ENCODE data around the gene WDR53.
"Not testable (repeated sequence)": the region's sequence is repeated elsewhere in the genome, so short reads cannot be mapped to it uniquely, and the experiment has no call there.

The WDR53 gene

GRCh38 chr3:196568246-196569002, at the start of gene WDR53, which contains the start of gene FBXO45:
TSS of gene WDR53 (minus strand) at chr3:196568554. CDS start at chr3:196561475, 7,079 bp downstream.
TSS of gene FBXO45 (plus strand) at chr3:196568660. CDS start at chr3:196568985, 325 bp downstream.
- DNase-seq (ENCODE audit: low spot score) (peak; percentile 86), FAIRE-seq (peak; percentile 25)

GRCh38 chr3:196617256-196617655, 48.9 kb upstream of the WDR53 start:
- DNase-seq (ENCODE audit: low spot score): no peak

GRCh38 chr3:196615234-196615633, 46.9 kb upstream of the WDR53 start:
- DNase-seq (ENCODE audit: low spot score); FAIRE-seq: not testable (repeated sequence)

More at GRCh38 chr3:196617256-196617655, 48.9 kb upstream of the WDR53 start:
- no peak for FAIRE-seq

- FAIRE-seq: no peak
- no peak for DNase-seq (ENCODE audit: low spot score)
These were observed 43.6 kb upstream of the WDR53 start for GRCh38 chr3:196611761-196612483.

- FAIRE-seq (no peak), DNase-seq (ENCODE audit: low spot score) (no peak)
These were observed 41.6 kb upstream of the WDR53 start for GRCh38 chr3:196609805-196610515.

- no peak for FAIRE-seq
These were observed 41.0 kb upstream of the WDR53 start for GRCh38 chr3:196609343-196609775.

GRCh38 chr3:196608693-196609092, 40.3 kb upstream of the WDR53 start:
- FAIRE-seq (no peak), DNase-seq (ENCODE audit: low spot score) (no peak)

More at GRCh38 chr3:196609343-196609775, 41.0 kb upstream of the WDR53 start:
- peak; percentile 56 for DNase-seq (ENCODE audit: low spot score)

GRCh38 chr3:196604548-196604947, 36.2 kb upstream of the WDR53 start:
- no peak for FAIRE-seq
- DNase-seq (ENCODE audit: low spot score): no peak

GRCh38 chr3:196603683-196604082, 35.3 kb upstream of the WDR53 start:
- no peak for FAIRE-seq

GRCh38 chr3:196602673-196603072, 34.3 kb upstream of the WDR53 start:
- FAIRE-seq: no peak
- DNase-seq (ENCODE audit: low spot score): no peak

More at GRCh38 chr3:196603683-196604082, 35.3 kb upstream of the WDR53 start:
- DNase-seq (ENCODE audit: low spot score): no peak

GRCh38 chr3:196600359-196600758, 32.0 kb upstream of the WDR53 start:
- DNase-seq (ENCODE audit: low spot score) (no peak), FAIRE-seq (no peak)

GRCh38 chr3:196599734-196600128, 31.4 kb upstream of the WDR53 start:
- no peak for DNase-seq (ENCODE audit: low spot score)
- no peak for FAIRE-seq

- DNase-seq (ENCODE audit: low spot score); FAIRE-seq: not testable (repeated sequence)
These were observed 29.8 kb upstream of the WDR53 start for GRCh38 chr3:196597971-196598733.

GRCh38 chr3:196596355-196596754, 28.0 kb upstream of the WDR53 start:
- DNase-seq (ENCODE audit: low spot score) (no peak), FAIRE-seq (no peak)

- no peak for FAIRE-seq
- DNase-seq (ENCODE audit: low spot score): no peak
These were observed 21.9 kb upstream of the WDR53 start for GRCh38 chr3:196590279-196590678.

- no peak for FAIRE-seq
- no peak for DNase-seq (ENCODE audit: low spot score)
These were observed 16.8 kb upstream of the WDR53 start for GRCh38 chr3:196585044-196585757.

- DNase-seq (ENCODE audit: low spot score) (no peak), FAIRE-seq (no peak)
These were observed 4.0 kb upstream of the WDR53 start for GRCh38 chr3:196572389-196572788.

GRCh38 chr3:196570332-196570731, 2.0 kb upstream of the WDR53 start:
- not testable (repeated sequence) for FAIRE-seq; DNase-seq (ENCODE audit: low spot score)

- DNase-seq (ENCODE audit: low spot score) (no peak), FAIRE-seq (no peak)
These were observed 706 bp upstream of the WDR53 start for GRCh38 chr3:196569003-196569516.

GRCh38 chr3:196563721-196564225, 4.6 kb downstream of the WDR53 start:
- DNase-seq (ENCODE audit: low spot score) (peak; percentile 63), FAIRE-seq (peak; percentile 67)
